ENCODE measurements around the gene KLHDC4.

DNA sequence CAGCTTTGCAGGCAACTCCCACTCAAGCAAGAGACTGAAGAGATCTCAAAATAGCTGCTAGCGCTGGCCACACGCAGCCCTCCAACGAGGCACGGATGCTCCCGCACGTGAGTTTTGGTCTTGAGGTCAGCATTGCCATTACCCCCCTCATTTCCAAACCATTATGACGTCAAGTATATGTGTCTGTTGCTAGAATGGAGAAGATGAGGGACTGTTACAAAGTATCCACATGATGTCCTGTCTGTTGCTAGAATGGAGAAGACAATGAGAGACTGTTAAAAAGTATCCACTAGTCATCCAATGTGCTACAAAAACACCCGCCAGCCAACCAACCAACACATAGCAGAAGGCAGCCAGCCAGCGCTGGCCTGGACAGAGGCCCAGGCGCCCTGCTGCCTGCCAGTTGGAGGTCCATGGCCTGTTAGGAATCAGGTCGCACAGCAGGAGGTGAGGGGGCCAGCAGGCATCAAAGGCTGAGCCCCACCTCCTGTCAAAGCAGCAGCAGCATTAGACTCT, 24.8 kb downstream of the KLHDC4 start:
- TF ChIP-seq POLR2AphosphoS5 (IDR thresholded peaks at IDR 0.05): no peak
- TF ChIP-seq CTCF (IDR thresholded peaks at IDR 0.05): no peak
- TF ChIP-seq POLR2A (IDR thresholded peaks at IDR 0.05): no peak
